Measurements from ENCODE around the gene STK17A.
"Not testable (repeated sequence)": the region's sequence is repeated elsewhere in the genome, so short reads cannot be mapped to it uniquely, and the experiment has no call there.

The STK17A gene

GRCh38 chr7:43668035-43668434, 85.1 kb downstream of the STK17A start:
- Histone ChIP-seq H3K27me3 (ENCODE audit: insufficient read depth, low read length, poor library complexity) (no peaks in the 10 kb centered on the region), H3K27ac (ENCODE audit: low read length) (no peak overlapping the region), H3K9ac (ENCODE audit: low read depth, low read length) (no peak overlapping the region), H4K20me1 (ENCODE audit: insufficient read depth, low read length) (peaks cover 26% of the 10 kb centered on the region; the same call in 1 of the 2 replicates), H3K9me3 (ENCODE audit: insufficient read depth, low read length, severe bottlenecking) (peaks cover 9% of the 10 kb centered on the region), H3K79me2 (ENCODE audit: insufficient read depth, low read length) (peaks cover 98% of the 10 kb centered on the region), H3K4me2 (ENCODE audit: insufficient read depth, low read length) (no peak overlapping the region), H3K4me1 (ENCODE audit: insufficient read depth, low read length) (no peaks in the 10 kb centered on the region), H3K4me3 (ENCODE audit: low read depth in 1 of 2, low read length in 2 of 2) (no peak overlapping the region), H2AFZ (ENCODE audit: low read depth, low read length) (no peak overlapping the region), H3K36me3 (ENCODE audit: insufficient read depth, low read length) (peaks cover 14% of the 10 kb centered on the region; the same call in 1 of the 2 replicates)
- DNase-seq = no peak
- ATAC-seq (ENCODE audit: insufficient read depth, low read depth) = no peak
- no peak for TF ChIP-seq EZH2 (IDR thresholded peaks at IDR 0.05; ENCODE audit: borderline replicate concordance, low read depth, low read length, severe bottlenecking)
- no peak for TF ChIP-seq CTCF (IDR thresholded peaks at IDR 0.05; ENCODE audit: borderline replicate concordance, extremely low read depth, low read length, poor library complexity, severe bottlenecking)

DNA sequence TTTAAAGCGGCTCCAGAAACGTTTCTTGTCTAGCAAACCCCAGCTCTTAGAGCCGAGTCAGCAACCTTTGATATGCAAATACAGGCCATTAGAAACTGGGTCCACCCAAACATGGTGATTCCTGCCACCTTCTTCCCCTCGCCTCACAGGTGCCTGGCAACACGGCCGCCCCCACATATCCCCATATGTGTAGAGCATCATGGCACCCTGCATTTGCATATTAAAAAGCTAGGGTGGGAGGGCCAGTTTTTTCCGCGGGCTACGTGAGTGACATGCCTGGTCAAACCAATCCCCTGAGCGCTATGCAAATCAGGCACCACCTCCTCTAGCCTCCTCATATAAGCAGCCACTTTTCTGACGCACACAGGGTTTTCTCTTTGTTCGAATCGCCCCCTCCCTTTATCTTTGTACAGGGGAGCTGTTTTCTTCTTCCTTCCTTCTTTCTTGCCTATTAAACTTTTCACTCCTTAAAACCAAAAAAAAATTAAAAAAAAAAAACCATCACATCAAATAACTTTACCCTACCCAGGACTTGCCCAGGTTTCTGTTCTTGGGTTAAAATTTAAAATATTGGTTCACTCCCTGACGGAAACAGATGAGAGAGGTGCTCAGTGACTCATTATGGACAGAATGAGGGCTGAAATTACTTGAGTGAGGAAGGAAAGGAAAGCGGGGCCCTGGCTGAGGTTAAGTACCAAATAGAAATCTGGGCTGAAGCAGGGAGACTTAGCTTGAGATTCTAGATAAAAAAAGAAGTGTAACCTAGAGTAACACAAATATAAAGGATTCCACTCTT, 86.6 kb downstream of the STK17A start:
- no peak overlapping the region for H3K27ac ChIP-seq (ENCODE audit: low read length)

DNA sequence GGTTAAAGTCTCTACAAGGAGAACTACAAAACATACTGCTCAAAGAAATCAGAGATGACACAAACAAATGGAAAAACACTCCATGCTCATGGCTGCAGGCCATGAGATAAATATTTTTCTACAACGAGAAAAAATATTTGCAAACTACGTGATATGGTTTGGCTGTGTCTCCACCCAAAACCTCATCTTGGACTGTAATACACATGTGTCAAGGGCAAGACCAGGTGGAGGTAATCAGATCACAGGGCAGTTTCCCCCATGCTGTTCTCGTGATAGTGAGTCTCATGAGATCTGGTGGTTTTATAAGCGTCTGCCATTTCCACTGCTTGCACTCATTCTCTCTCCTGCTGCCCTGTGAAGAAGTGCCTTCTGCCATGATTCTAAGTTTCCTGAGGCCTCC, 88.6 kb downstream of the STK17A start:
- no peak overlapping the region for H3K9ac ChIP-seq (ENCODE audit: low read depth, low read length)
- TF ChIP-seq CTCF (IDR thresholded peaks at IDR 0.05; ENCODE audit: borderline replicate concordance, extremely low read depth, low read length, poor library complexity, severe bottlenecking) (no peak), EZH2 (IDR thresholded peaks at IDR 0.05; ENCODE audit: borderline replicate concordance, low read depth, low read length, severe bottlenecking) (no peak)
- no peak overlapping the region for H3K4me2 ChIP-seq (ENCODE audit: insufficient read depth, low read length)
- H3K27me3 ChIP-seq (ENCODE audit: insufficient read depth, low read length, poor library complexity) = no peaks in the 10 kb centered on the region
- no peak overlapping the region for H2AFZ ChIP-seq (ENCODE audit: low read depth, low read length)
- ATAC-seq (ENCODE audit: insufficient read depth, low read depth) (no peak), DNase-seq (no peak)
- no peak overlapping the region for H3K4me3 ChIP-seq (ENCODE audit: low read depth in 1 of 2, low read length in 2 of 2)
- H4K20me1 ChIP-seq (ENCODE audit: insufficient read depth, low read length) = peaks cover 9% of the 10 kb centered on the region; the same call in 1 of the 2 replicates
- peaks cover 9% of the 10 kb centered on the region for H3K9me3 ChIP-seq (ENCODE audit: insufficient read depth, low read length, severe bottlenecking)
- 0 out of 2 replicates have a peak, but pooled peaks cover 10% of the 10 kb centered on the region for H3K36me3 ChIP-seq (ENCODE audit: insufficient read depth, low read length)
- H3K79me2 ChIP-seq (ENCODE audit: insufficient read depth, low read length) = peaks cover 97% of the 10 kb centered on the region
- no peak overlapping the region for H3K27ac ChIP-seq (ENCODE audit: low read length)
- no peaks in the 10 kb centered on the region for H3K4me1 ChIP-seq (ENCODE audit: insufficient read depth, low read length)

More for the DNA sequence above, 86.6 kb downstream of the STK17A start:
- H3K27me3 ChIP-seq (ENCODE audit: insufficient read depth, low read length, poor library complexity) = no peaks in the 10 kb centered on the region
- H2AFZ ChIP-seq (ENCODE audit: low read depth, low read length) = no peak overlapping the region
- DNase-seq = no peak
- peaks cover 10% of the 10 kb centered on the region; the same call in 1 of the 2 replicates for H3K36me3 ChIP-seq (ENCODE audit: insufficient read depth, low read length)
- no peaks in the 10 kb centered on the region for H3K4me1 ChIP-seq (ENCODE audit: insufficient read depth, low read length)
- peaks cover 99% of the 10 kb centered on the region for H3K79me2 ChIP-seq (ENCODE audit: insufficient read depth, low read length)
- H4K20me1 ChIP-seq (ENCODE audit: insufficient read depth, low read length) = peaks cover 22% of the 10 kb centered on the region; the same call in 1 of the 2 replicates
- no peak overlapping the region for H3K4me2 ChIP-seq (ENCODE audit: insufficient read depth, low read length)
- H3K9ac ChIP-seq (ENCODE audit: low read depth, low read length) = no peak overlapping the region
- H3K9me3 ChIP-seq (ENCODE audit: insufficient read depth, low read length, severe bottlenecking) = peaks cover 9% of the 10 kb centered on the region
- no peak for ATAC-seq (ENCODE audit: insufficient read depth, low read depth)
- TF ChIP-seq EZH2 (IDR thresholded peaks at IDR 0.05; ENCODE audit: borderline replicate concordance, low read depth, low read length, severe bottlenecking) = no peak
- TF ChIP-seq CTCF (IDR thresholded peaks at IDR 0.05; ENCODE audit: borderline replicate concordance, extremely low read depth, low read length, poor library complexity, severe bottlenecking) = no peak
- H3K4me3 ChIP-seq (ENCODE audit: low read depth in 1 of 2, low read length in 2 of 2) = no peak overlapping the region

DNA sequence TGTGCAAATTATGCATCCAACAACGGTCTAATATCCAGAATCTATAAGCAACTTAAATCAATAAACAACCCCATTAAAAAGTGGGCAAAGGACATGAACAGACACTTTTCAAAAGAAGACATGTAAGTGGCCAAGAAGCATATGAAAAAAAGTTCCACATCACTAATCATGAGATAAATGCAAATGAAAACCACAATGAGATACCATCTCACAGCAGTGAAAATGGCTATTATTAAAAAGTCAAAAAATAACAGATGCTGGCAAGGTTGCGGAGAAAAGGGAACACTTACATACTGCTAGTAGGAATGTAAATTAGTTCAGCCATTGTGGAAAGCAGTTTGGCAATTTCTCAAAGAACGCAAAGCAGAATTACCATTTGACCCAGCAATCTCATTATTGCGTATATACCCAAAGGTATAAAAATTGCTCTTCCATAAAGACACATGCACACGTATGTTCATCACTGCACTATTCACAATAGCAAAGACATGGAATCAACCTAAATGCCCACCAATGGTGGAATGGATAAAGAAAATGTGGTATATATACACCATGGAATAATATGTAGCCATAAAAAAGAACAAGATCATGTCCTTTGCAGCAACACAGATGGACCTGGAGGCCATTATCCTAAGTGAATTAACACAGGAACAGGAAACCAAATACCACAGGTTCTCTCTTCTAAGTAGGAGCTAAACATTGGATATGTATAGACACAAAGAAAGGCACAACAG, 90.5 kb downstream of the STK17A start:
- not testable (repeated sequence) for H3K27ac ChIP-seq (ENCODE audit: low read length); H3K4me3 ChIP-seq (ENCODE audit: low read depth in 1 of 2, low read length in 2 of 2); H3K27me3 ChIP-seq (ENCODE audit: insufficient read depth, low read length, poor library complexity); H3K36me3 ChIP-seq (ENCODE audit: insufficient read depth, low read length); DNase-seq; H2AFZ ChIP-seq (ENCODE audit: low read depth, low read length); H3K9ac ChIP-seq (ENCODE audit: low read depth, low read length); ATAC-seq (ENCODE audit: insufficient read depth, low read depth); H3K4me1 ChIP-seq (ENCODE audit: insufficient read depth, low read length); H3K4me2 ChIP-seq (ENCODE audit: insufficient read depth, low read length); H3K9me3 ChIP-seq (ENCODE audit: insufficient read depth, low read length, severe bottlenecking)
- Histone ChIP-seq H3K79me2 (ENCODE audit: insufficient read depth, low read length) (peaks cover 98% of the 10 kb centered on the region), H4K20me1 (ENCODE audit: insufficient read depth, low read length) (peaks cover 11% of the 10 kb centered on the region; the same call in 1 of the 2 replicates)
